Adrenal gland (tissue), 12 donors: ENCODE results near the gene CDIP1. TPM values are rescaled to one million over a fixed set of nuclear protein-coding genes. Genes with fewer than 3 reads are reported as not detected.

ENCODE experiments used
- DNase-seq, 7 donors: peaks; one replicate each; pipeline ENCODE4 v3.0.0-alpha.2; 2019 to 2020
- H3K27ac ChIP-seq, 5 donors: fragments of 200-600 bp; sonication (generic) in 4 of 5; 1 replicate in 3 of 5; 2 replicates in 2 of 5; pipeline versions ENCODE4 v1.5.1 to v1.8.0; 2016 to 2020; ENCODE audit warnings: mild to moderate bottlenecking in 1 of 5
- H3K27me3 ChIP-seq: fragments of 200-600 bp; 2 replicates; pipeline ENCODE4 v1.8.0; 2021
- H3K36me3 ChIP-seq, 2 donors: fragments of 200-600 bp; replicated peaks in 1 of 2; 1 replicate in 1 of 2; 2 replicates in 1 of 2; pipeline versions ENCODE4 v1.5.1 to v1.8.0; 2018 to 2022
- H3K4me1 ChIP-seq, 2 donors: fragments of 200-600 bp; replicated peaks in 1 of 2; 1 replicate in 1 of 2; 2 replicates in 1 of 2; pipeline versions ENCODE4 v1.5.1 to v1.8.0; 2018 to 2021
- H3K4me3 ChIP-seq, 4 donors: fragments of 200-600 bp; sonication (generic) in 3 of 4; one replicate each; pipeline ENCODE4 v1.5.1; 2016 to 2018
- H3K9me3 ChIP-seq, 3 donors: fragments of 200-600 bp; sonication (generic) in 1 of 3; replicated peaks in 1 of 3; 1 replicate in 2 of 3; 2 replicates in 1 of 3; pipeline versions ENCODE4 v1.5.1 to v1.8.0; 2016 to 2021
- CTCF ChIP-seq, 6 experiments: fragments of 450-650 bp in 4 of 6; fragments of 200-600 bp in 2 of 6; sonication (generic) in 1 of 6; IDR thresholded peaks; 1 replicate in 5 of 6; 2 replicates in 1 of 6; pipeline versions ENCODE4 v1.5.1 to v1.8.0; 2016 to 2021; ENCODE audit warnings: antibody characterized with exemption in 6 of 6, mild to moderate bottlenecking in 2 of 6, moderate library complexity in 1 of 6
- POLR2A ChIP-seq, 2 donors: fragments of 450-650 bp; IDR thresholded peaks; one replicate each; pipeline ENCODE4 v1.6.1; 2017; ENCODE audit warnings: antibody characterized with exemption in 2 of 2, mild to moderate bottlenecking in 2 of 2, moderate library complexity in 1 of 2
- WGBS, 4 donors: extraction: QIAGEN DNeasy Blood & Tissue Kit in 2 of 4; methylation state at CpG; one replicate each; pipeline versions ENCODE4 v1.1.5 to v1.1.7; 2013 to 2017; 5-methylcytosine and 5-hydroxymethylcytosine counted together
- intact Hi-C, 2 donors: fragments of 100-400 bp; cut with DNase I; formaldehyde crosslinking; loops; one replicate each; pipeline versions ENCODE4 v1.14.1 to v1.15.0; 2022 to 2023
- polyA plus RNA-seq, 3 donors: library from polyadenylated mRNA; stranded (reverse); fragments of 200-250 nt in 2 of 3; fragments of 350-450 nt in 1 of 3; fragmentation: Illumina TruSeq in 1 of 3; extraction: RNeasy Lipid Tissue Mini Kit (QIAGEN cat#74804) in 1 of 3; gene quantifications; one replicate each; pipeline ENCODE4 v1.2.3, GENCODE V29; 2013 to 2014
- total RNA-seq, 9 donors: library from RNA; depleted of rRNA in 4 of 9; stranded (reverse); fragments of >200 nt in 4 of 9; fragments of 120-200 nt in 1 of 9; fragmentation: NEBNext Ultra II Directional in 1 of 9; extraction: Animal tissue kit (Norgen Biotek cat#: 25700) in 1 of 9; gene quantifications; one replicate each; pipeline versions ENCODE4 v1.1.0 to v1.2.4, GENCODE V29; 2013 to 2023
- donor health status: healthy with polysubstance abuse.
- donor health status: Bipolar disorder and iron deficiency.
- donor health status: DM: yes; HTN: yes; CAD: no.
- donor health status: DM: no; HTN: no; CAD: no.
- donor health status: DM: no; HTN: no; CAD: no.
- donor health status: DM: yes; HTN: yes; CAD: no.

Gene CDIP1
- total and polyA plus RNA-seq, 12 donors = 23.6 to 68.0 (median 42.2) TPM

GRCh38 chr16:4572715-4573114 is 34.1 kb upstream of the CDIP1 start:
- Histone ChIP-seq H3K36me3 (no peaks in the 10 kb centered on the region), H3K27ac (no peak overlapping the region), H3K4me1 (no peaks in the 10 kb centered on the region), H3K9me3 (no peaks in the 10 kb centered on the region), H3K4me3 (no peak overlapping the region), H3K27me3 (no peaks in the 10 kb centered on the region)
- TF ChIP-seq CTCF (IDR thresholded peaks at IDR 0.05) = no peak
- TF ChIP-seq POLR2A (IDR thresholded peaks at IDR 0.05) = no peak
- peak in 3 of 7 donors; percentile 16 to 55 (median 27) for DNase-seq
- intact Hi-C loops = no loop called here
- WGBS, 4 donors = 29 to 49% (median 41%) methylated on average over 3 to 4 of the region's 4 CpGs

GRCh38 chr16:4570688-4571321 is 32.2 kb upstream of the CDIP1 start:
- Histone ChIP-seq H3K36me3 (no peaks in the 10 kb centered on the region), H3K27ac (no peak overlapping the region), H3K27me3 (no peaks in the 10 kb centered on the region), H3K4me1 (no peaks in the 10 kb centered on the region), H3K4me3 (no peak overlapping the region), H3K9me3 (no peaks in the 10 kb centered on the region)
- no peak for TF ChIP-seq POLR2A (IDR thresholded peaks at IDR 0.05)
- intact Hi-C loops = no loop called here
- no peak for DNase-seq
- WGBS, 4 donors = 78 to 82% (median 79%) methylated on average over 15 of the region's 15 CpGs

DNA sequence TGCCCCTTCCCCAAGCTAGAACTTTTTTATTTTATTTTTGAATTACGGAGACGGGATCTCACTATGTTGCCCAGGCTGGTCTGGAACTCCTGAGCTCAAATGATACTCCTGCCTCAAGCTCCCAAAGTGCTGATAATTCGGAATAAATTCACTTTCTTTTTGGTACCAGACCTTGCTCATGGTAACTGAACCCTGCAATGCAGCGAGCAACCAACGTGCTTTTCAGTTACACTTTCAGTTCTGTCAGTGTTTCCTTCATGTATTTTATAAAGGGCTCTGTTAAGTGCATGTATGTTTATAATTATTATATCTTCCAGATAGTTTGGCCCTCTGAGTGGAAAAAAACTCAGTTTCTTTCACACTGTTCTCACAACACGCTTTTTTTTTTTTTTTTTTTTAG is 31.5 kb upstream of the CDIP1 start:
- intact Hi-C loops = no loop called here
- no peak for TF ChIP-seq CTCF (IDR thresholded peaks at IDR 0.05)
- TF ChIP-seq POLR2A (IDR thresholded peaks at IDR 0.05) = no peak
- no peaks in the 10 kb centered on the region for H3K36me3 ChIP-seq
- H3K4me1 ChIP-seq = no peaks in the 10 kb centered on the region
- 74 to 80% (median 78%) methylated on average over 6 of the region's 6 CpGs for WGBS, 4 donors
- DNase-seq = no peak
- H3K27me3 ChIP-seq = no peaks in the 10 kb centered on the region
- H3K9me3 ChIP-seq = no peaks in the 10 kb centered on the region
- H3K27ac ChIP-seq = no peak overlapping the region
- no peak overlapping the region for H3K4me3 ChIP-seq

GRCh38 chr16:4566144-4566543 is 27.6 kb upstream of the CDIP1 start:
- DNase-seq = no peak
- Histone ChIP-seq H3K4me3 (no peak overlapping the region), H3K27ac (no peak overlapping the region), H3K4me1 (no peaks in the 10 kb centered on the region), H3K27me3 (no peaks in the 10 kb centered on the region), H3K9me3 (no peaks in the 10 kb centered on the region), H3K36me3 (no peaks in the 10 kb centered on the region)
- intact Hi-C loops = no loop called here
- TF ChIP-seq CTCF (IDR thresholded peaks at IDR 0.05) (no peak), POLR2A (IDR thresholded peaks at IDR 0.05) (no peak)
- 76 to 85% (median 81%) methylated on average over 3 of the region's 3 CpGs for WGBS, 4 donors

- no peaks in the 10 kb centered on the region for H3K4me1 ChIP-seq
- H3K9me3 ChIP-seq = no peaks in the 10 kb centered on the region
- intact Hi-C loops = no loop called here
- no peak overlapping the region for H3K4me3 ChIP-seq
- no peak overlapping the region for H3K27ac ChIP-seq
- TF ChIP-seq POLR2A (IDR thresholded peaks at IDR 0.05) = no peak
- TF ChIP-seq CTCF (IDR thresholded peaks at IDR 0.05) = no peak
- WGBS, 4 donors = 83 to 89% (median 87%) methylated on average over 17 to 18 of the region's 18 CpGs
- no peaks in the 10 kb centered on the region for H3K27me3 ChIP-seq
- no peak for DNase-seq
- no peaks in the 10 kb centered on the region for H3K36me3 ChIP-seq
Measured at GRCh38 chr16:4564661-4565267, 26.2 kb upstream of the CDIP1 start.
